HT1080 (cell line): Measurements from ENCODE around the gene IAPP. TPM values are rescaled to one million over a fixed set of nuclear protein-coding genes. Genes with fewer than 3 reads are reported as not detected.
"Not testable (repeated sequence)": the region's sequence is repeated elsewhere in the genome, so short reads cannot be mapped to it uniquely, and the experiment has no call there.

Experiments used
- DNase-seq: peaks from one replicate; pipeline ENCODE4 v3.0.0-alpha.2; 2015; ENCODE audit warnings: low read depth
- polyA plus RNA-seq, 2 experiments: library from polyadenylated mRNA; depleted of rRNA; stranded (reverse); fragments of >200 nt; gene quantifications; 2 replicates each; pipeline ENCODE4 v1.2.3, GENCODE V29; 2015
- total RNA-seq: library from RNA; depleted of rRNA; stranded (reverse); fragments of >200 nt; shearing (Covaris generic); gene quantifications from 2 replicates; pipeline ENCODE4 v1.2.3, GENCODE V29; 2014; rRNA removed

The IAPP gene
- not detected in 2 replicates for total RNA-seq
- polyA plus RNA-seq (2015; cell fraction: cytosol; rRNA removed), result not detected in 2 replicates
- not detected in 2 replicates for polyA plus RNA-seq (2015; cell fraction: nucleus; rRNA removed)

GRCh38 chr12:21372602-21373001 is at the start of gene IAPP:
Gene IAPP (plus strand): TSS chr12:21372902. CDS start chr12:21373352, 450 bp downstream.
- no peak for DNase-seq

- no peak for DNase-seq
Observed at GRCh38 chr12:21323736-21324135, 49.0 kb upstream of the IAPP start.

GRCh38 chr12:21324551-21324950 is 48.2 kb upstream of the IAPP start:
- no peak for DNase-seq

GRCh38 chr12:21328578-21328977 is 44.1 kb upstream of the IAPP start:
- DNase-seq, result no peak

GRCh38 chr12:21330682-21331253 is 41.9 kb upstream of the IAPP start:
- DNase-seq, result no peak

- DNase-seq, result no peak
Observed at GRCh38 chr12:21334771-21335325, 37.9 kb upstream of the IAPP start, which contains the start of gene SLCO1A2. Gene SLCO1A2 (minus strand): TSS chr12:21334917. CDS start chr12:21334647, 270 bp downstream.

GRCh38 chr12:21336656-21337055 is 36.0 kb upstream of the IAPP start:
- DNase-seq, result no peak

GRCh38 chr12:21337453-21337852 is 35.2 kb upstream of the IAPP start:
- DNase-seq, result no peak

- DNase-seq, result no peak
Observed at GRCh38 chr12:21337959-21338744, 34.5 kb upstream of the IAPP start.

GRCh38 chr12:21339921-21340320 is 32.8 kb upstream of the IAPP start:
- no peak for DNase-seq

- DNase-seq, result no peak
Observed at GRCh38 chr12:21340403-21340802, 32.3 kb upstream of the IAPP start.

- DNase-seq, result no peak
Observed at GRCh38 chr12:21341769-21342168, 30.9 kb upstream of the IAPP start.

- no peak for DNase-seq
Observed at GRCh38 chr12:21343636-21344035, 29.1 kb upstream of the IAPP start.

GRCh38 chr12:21346542-21347205 is 26.0 kb upstream of the IAPP start:
- no peak for DNase-seq

GRCh38 chr12:21350975-21351374 is 21.7 kb upstream of the IAPP start:
- no peak for DNase-seq

- no peak for DNase-seq
Observed at GRCh38 chr12:21353487-21353886, 19.2 kb upstream of the IAPP start.

GRCh38 chr12:21353948-21354347 is 18.8 kb upstream of the IAPP start:
- no peak for DNase-seq

- peak; percentile 23 for DNase-seq
Observed at GRCh38 chr12:21354641-21355040, 18.1 kb upstream of the IAPP start.

GRCh38 chr12:21360632-21361031 is 12.1 kb upstream of the IAPP start:
- DNase-seq, result not testable (repeated sequence)

- DNase-seq, result no peak
Observed at GRCh38 chr12:21369141-21369980, 3.3 kb upstream of the IAPP start.
